IPS-11a (cell line): ENCODE measurements around the gene SPACA6.
"Not testable (repeated sequence)": the region's sequence is repeated elsewhere in the genome, so short reads cannot be mapped to it uniquely, and the experiment has no call there.

Source experiments
- H3K4me3 ChIP-seq: one replicate; pipeline ENCODE4 v1.5.1; 2013; ENCODE audit warnings: low read depth, low read length, control low read depth

Gene SPACA6

GRCh38 chr19:51733742-51734522 lies 40.8 kb downstream of the SPACA6 start:
- H3K4me3 ChIP-seq, result no peak overlapping the region

GRCh38 chr19:51735759-51736449 lies 42.8 kb downstream of the SPACA6 start:
- no peak overlapping the region for H3K4me3 ChIP-seq

- no peak overlapping the region for H3K4me3 ChIP-seq
Observed at GRCh38 chr19:51737389-51737788, 44.3 kb downstream of the SPACA6 start.

- H3K4me3 ChIP-seq, result no peak overlapping the region
Observed at GRCh38 chr19:51737924-51738323, 44.8 kb downstream of the SPACA6 start.

GRCh38 chr19:51738523-51738922 lies 45.4 kb downstream of the SPACA6 start:
- H3K4me3 ChIP-seq, result not testable (repeated sequence)

- H3K4me3 ChIP-seq, result no peak overlapping the region
Observed at GRCh38 chr19:51739466-51740213, 46.5 kb downstream of the SPACA6 start.

GRCh38 chr19:51740356-51740755 lies 47.2 kb downstream of the SPACA6 start:
- no peak overlapping the region for H3K4me3 ChIP-seq

GRCh38 chr19:51742789-51743188 lies 49.7 kb downstream of the SPACA6 start:
- H3K4me3 ChIP-seq, result no peak overlapping the region

GRCh38 chr19:51743405-51743804 lies 50.3 kb downstream of the SPACA6 start:
- no peak overlapping the region for H3K4me3 ChIP-seq

GRCh38 chr19:51746731-51747130 lies 53.6 kb downstream of the SPACA6 start:
- H3K4me3 ChIP-seq, result no peak overlapping the region

- no peak overlapping the region for H3K4me3 ChIP-seq
Observed at GRCh38 chr19:51749979-51750378, 56.8 kb downstream of the SPACA6 start.

- no peak overlapping the region for H3K4me3 ChIP-seq
Observed at GRCh38 chr19:51750400-51751094, 57.4 kb downstream of the SPACA6 start.

GRCh38 chr19:51751655-51752054 lies 58.5 kb downstream of the SPACA6 start, which contains the start of gene FPR1:
Gene FPR1, minus strand, starts transcription at chr19:51751878. Its CDS starts 4,884 bp downstream, at chr19:51746994.
- H3K4me3 ChIP-seq, result no peak within 1 kb of the TSS

GRCh38 chr19:51754109-51754508 lies 61.0 kb downstream of the SPACA6 start:
- H3K4me3 ChIP-seq, result no peak overlapping the region

GRCh38 chr19:51754770-51755169 lies 61.6 kb downstream of the SPACA6 start:
- H3K4me3 ChIP-seq, result no peak overlapping the region
